ENCODE measurements around the gene IFI27. TPM values are rescaled to one million over a fixed set of nuclear protein-coding genes. Genes with fewer than 3 reads are reported as not detected.

Gene IFI27
- polyA plus RNA-seq, 1 of the 3 experiments (the other 2 are of a cell fraction): 1.2 TPM

GRCh38 chr14:94080621-94081385, 29.7 kb upstream of the IFI27 start, which contains the start of the genes DDX24 and IFI27L1 (continued):
- TF ChIP-seq USF2 (IDR thresholded peaks at IDR 0.05; ENCODE audit: borderline replicate concordance, low read depth, low read length): no peak

- ChIA-PET POLR2A (interaction anchor here (1.1 kb wide), 1 partner anchor 34 kb away, joined by 4 read pairs; no protein-coding TSS in a partner anchor), CTCF (interaction anchor here (0.9 to 2.6 kb wide), 6 partner anchors 16 to 142 kb away, joined by 3 to 14 read pairs (median 4); partner anchors contain the start of gene IFI27L2)
- H2AFZ ChIP-seq (ENCODE audit: low read depth): peak overlapping the region; percentile 98
- H3K27me3 ChIP-seq (ENCODE audit: insufficient read depth): no peaks in the 10 kb centered on the region
- peaks cover 20 to 25% of the 10 kb centered on the region in 2 experiments for H3K36me3 ChIP-seq (replicated peaks in 1 of 2; ENCODE audit: control insufficient read depth in 1 of 2, insufficient read depth in 2 of 2, low read length in 1 of 2)
- peak overlapping the region; percentile 83 for H3K9ac ChIP-seq
- 4% methylated on average over 18 of the region's 19 CpGs for WGBS (ENCODE audit: low lambda C conversion rate)
- H3K4me1 ChIP-seq (ENCODE audit: control insufficient read depth in 1 of 2, insufficient read depth in 2 of 2, low read depth in 1 of 2, low read length in 1 of 2): peaks cover 12 to 30% of the 10 kb centered on the region in 2 experiments; a peak in 3 of 4 replicates
- peak overlapping the region; percentile 94 for H3K4me2 ChIP-seq
- H3K9me3 ChIP-seq: no peaks in the 10 kb centered on the region
- no peaks in the 10 kb centered on the region for H3K9me2 ChIP-seq
- no peaks in the 10 kb centered on the region for H3F3A ChIP-seq (replicated peaks; ENCODE audit: insufficient read depth)
- TF ChIP-seq ZBTB33 (IDR thresholded peaks at IDR 0.05; ENCODE audit: borderline replicate concordance, low read depth) (no peak), RAD21 (IDR thresholded peaks at IDR 0.05; ENCODE audit: low read length) (no peak), PBX3 (IDR thresholded peaks at IDR 0.05) (no peak), MXI1 (IDR thresholded peaks at IDR 0.05; ENCODE audit: low read depth, low read length) (no peak), RCOR1 (IDR thresholded peaks at IDR 0.05; ENCODE audit: low read length) (no peak), USF2 (IDR thresholded peaks at IDR 0.05; ENCODE audit: borderline replicate concordance, low read depth, low read length) (no peak), GATA2 (CRISPR knock-in tag; IDR thresholded peaks at IDR 0.05) (no peak), TEAD4 (IDR thresholded peaks at IDR 0.05; ENCODE audit: borderline replicate concordance, insufficient read depth) (no peak), EZH2phosphoT487 (IDR thresholded peaks at IDR 0.05; ENCODE audit: borderline replicate concordance, low read depth) (no peak), IRF3 (IDR thresholded peaks at IDR 0.05; ENCODE audit: low read depth, low read length) (no peak), POLR2AphosphoS5 (IDR thresholded peaks at IDR 0.05; ENCODE audit: low read depth, low read length) (no peak), TAF1 (IDR thresholded peaks at IDR 0.05; ENCODE audit: borderline replicate concordance, low read depth, low read length) (no peak), MAX (IDR thresholded peaks at IDR 0.05; ENCODE audit: low read depth) (no peak), YY1 (IDR thresholded peaks at IDR 0.05; ENCODE audit: low read depth) (no peak)
- peaks cover 61% of the 10 kb centered on the region for H3K79me2 ChIP-seq (ENCODE audit: insufficient read depth)
- DNase-seq: no peak
- peak overlapping the region; percentile 96 to 99 for H3K4me3 ChIP-seq (ENCODE audit: low read depth in 2 of 2, low read length in 1 of 2)
- peak overlapping the region; percentile 50 to 85; a peak in 3 of 4 replicates for H3K27ac ChIP-seq (ENCODE audit: low read depth in 2 of 2, low read length in 1 of 2)
- peaks cover 27% of the 10 kb centered on the region for H4K20me1 ChIP-seq (ENCODE audit: insufficient read depth)
These were observed 29.1 kb upstream of the IFI27 start for GRCh38 chr14:94081386-94081820.
